Globus pallidus (tissue), 1 donor: ENCODE data around the gene TRPC4AP.
A peak's percentile ranks its signal among the peaks of the same experiment; 100 is the strongest.
"Not testable (repeated sequence)": the region's sequence is repeated elsewhere in the genome, so short reads cannot be mapped to it uniquely, and the experiment has no call there.

Experiments
- DNase-seq: peaks from one replicate; pipeline ENCODE4 v3.0.0-alpha.2; 2015; ENCODE audit warnings: low spot score

The TRPC4AP gene, protein sequence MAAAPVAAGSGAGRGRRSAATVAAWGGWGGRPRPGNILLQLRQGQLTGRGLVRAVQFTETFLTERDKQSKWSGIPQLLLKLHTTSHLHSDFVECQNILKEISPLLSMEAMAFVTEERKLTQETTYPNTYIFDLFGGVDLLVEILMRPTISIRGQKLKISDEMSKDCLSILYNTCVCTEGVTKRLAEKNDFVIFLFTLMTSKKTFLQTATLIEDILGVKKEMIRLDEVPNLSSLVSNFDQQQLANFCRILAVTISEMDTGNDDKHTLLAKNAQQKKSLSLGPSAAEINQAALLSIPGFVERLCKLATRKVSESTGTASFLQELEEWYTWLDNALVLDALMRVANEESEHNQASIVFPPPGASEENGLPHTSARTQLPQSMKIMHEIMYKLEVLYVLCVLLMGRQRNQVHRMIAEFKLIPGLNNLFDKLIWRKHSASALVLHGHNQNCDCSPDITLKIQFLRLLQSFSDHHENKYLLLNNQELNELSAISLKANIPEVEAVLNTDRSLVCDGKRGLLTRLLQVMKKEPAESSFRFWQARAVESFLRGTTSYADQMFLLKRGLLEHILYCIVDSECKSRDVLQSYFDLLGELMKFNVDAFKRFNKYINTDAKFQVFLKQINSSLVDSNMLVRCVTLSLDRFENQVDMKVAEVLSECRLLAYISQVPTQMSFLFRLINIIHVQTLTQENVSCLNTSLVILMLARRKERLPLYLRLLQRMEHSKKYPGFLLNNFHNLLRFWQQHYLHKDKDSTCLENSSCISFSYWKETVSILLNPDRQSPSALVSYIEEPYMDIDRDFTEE

DNA sequence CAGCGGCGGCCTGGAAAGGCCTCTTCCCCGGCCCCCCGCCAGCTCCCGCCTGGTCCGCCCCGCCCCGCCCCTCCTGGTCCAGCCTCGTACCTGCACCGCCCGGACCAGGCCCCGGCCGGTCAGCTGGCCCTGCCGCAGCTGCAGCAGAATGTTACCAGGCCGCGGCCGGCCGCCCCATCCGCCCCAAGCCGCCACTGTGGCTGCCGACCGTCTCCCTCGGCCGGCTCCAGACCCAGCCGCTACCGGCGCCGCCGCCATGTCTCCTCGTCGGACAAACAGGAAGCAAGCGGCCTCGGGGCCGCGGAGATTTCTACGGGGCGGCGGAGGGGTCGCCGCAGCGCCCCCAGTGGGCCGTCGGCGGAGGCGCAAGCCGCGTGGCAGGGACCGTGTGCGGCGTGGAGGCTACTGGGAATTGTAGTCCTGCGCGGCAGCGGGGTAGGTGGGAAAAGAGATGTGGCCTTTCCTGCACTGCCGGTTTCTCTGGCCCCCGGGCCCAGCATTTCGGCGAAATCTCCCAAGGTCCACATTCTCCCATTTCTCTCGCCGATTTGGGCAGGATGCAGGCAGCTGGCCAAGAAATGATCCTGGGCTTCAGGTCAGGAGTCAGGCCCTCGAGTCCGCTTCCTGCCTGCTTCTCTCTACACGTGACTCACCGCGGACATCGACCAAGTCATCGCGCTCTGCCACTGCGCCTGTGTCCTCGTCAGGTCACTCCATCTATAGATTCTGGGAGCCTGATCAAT lies at the start of gene TRPC4AP:
Gene TRPC4AP (minus strand): TSS at position 284 of the 743 bp plus-strand sequence. CDS start 26 bp downstream, at position 258.
- peak; percentile 89 for DNase-seq

DNA sequence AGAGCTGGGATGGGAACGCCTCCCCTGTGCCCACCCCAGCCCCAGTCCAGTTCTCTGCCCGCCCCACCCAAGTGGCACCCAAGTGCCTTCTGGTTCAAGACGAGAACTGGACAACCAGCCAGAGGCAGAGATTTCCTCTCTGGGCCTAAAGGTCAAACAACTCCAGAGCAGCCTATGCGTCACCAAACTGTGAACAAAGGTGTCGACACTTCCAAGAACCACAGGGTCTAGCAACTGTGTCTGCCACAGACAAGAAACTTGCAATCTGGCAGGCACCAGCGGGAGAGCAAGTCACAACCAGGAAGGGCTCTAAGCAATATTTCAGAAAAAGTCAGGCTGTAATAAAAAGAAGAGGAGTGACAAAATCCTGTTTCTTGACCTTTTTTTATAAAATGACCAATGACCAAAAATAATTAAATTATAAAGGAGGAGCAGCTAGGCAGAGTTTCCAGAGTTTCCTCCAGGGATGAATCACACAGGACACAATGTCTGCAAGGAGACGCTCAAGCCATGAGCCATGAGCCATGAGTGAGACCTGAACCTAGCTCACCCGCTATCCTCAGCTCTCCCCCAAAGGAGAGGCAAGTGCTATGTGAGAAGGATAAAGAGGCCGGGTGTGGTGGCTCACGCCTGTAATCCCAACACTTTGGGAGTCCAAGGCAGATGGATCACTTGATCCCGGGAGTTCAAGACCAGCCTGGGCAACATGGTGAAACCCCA lies 43.4 kb upstream of the TRPC4AP start:
- DNase-seq, result no peak

DNA sequence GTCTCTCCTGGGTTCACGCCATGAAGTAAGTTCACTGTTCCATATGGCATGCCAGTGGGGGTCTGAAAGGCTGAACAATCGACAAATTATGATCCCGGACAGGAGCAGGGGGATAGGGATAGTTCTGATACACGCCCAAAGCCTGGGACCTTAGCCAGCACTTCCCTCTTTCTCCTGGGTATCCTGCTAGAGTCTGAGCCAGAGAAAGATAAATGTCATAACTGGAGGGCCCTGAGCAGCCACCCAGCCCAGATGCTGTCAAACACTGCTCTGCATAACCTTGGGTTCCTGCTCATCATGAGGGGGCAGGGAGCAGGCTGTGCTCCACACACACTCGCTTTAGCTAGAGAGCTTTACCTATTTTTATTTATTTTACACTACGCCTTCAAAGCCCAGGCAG lies 42.3 kb upstream of the TRPC4AP start:
- DNase-seq, result no peak

DNA sequence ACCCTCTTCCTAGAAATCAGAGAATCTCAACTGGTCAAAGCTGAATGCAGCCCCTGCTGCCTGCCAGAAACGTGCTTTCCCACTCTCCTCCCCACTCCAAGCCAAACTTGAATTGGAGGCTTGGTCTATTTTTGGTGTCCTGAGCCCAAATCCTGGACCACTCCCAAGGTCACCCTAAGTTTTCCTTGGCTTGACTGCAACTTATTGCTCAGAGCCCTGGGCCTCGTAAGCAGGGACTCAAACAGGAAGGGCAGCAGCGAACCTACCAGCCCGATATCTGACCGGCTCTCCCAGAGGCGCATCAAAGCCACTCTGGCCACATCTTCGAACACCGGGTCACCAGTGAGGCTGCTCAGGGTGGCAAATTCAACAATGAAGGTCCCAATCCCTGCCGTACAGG lies 41.9 kb upstream of the TRPC4AP start:
- DNase-seq, result no peak

DNA sequence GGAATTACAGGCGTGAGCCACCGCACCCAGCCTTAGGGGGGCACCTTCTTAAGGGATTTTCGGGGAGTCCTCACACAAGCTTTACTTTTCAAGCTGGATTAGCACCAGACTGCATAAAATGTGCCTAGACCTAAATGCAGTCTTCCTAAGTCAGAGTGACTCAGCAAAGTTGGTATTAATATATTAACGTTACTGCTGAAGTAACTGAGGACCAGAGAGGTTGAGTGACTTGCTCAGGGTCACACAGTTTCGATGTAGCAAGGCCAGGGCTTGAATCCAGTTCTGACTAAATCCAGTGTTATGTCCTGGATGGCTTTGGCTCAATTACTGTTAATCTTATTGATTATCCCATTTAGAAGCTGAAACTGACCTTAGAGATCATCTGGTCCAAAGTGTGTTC lies 41.1 kb upstream of the TRPC4AP start:
- no peak for DNase-seq

- no peak for DNase-seq
Observed at GRCh38 chr20:35133031-35133430, 40.4 kb upstream of the TRPC4AP start.

GRCh38 chr20:35131934-35132333 lies 39.3 kb upstream of the TRPC4AP start:
- DNase-seq, result no peak

GRCh38 chr20:35129647-35130069 lies 37.1 kb upstream of the TRPC4AP start:
- DNase-seq, result no peak

- DNase-seq, result no peak
Observed at GRCh38 chr20:35125753-35126152, 33.1 kb upstream of the TRPC4AP start.

DNA sequence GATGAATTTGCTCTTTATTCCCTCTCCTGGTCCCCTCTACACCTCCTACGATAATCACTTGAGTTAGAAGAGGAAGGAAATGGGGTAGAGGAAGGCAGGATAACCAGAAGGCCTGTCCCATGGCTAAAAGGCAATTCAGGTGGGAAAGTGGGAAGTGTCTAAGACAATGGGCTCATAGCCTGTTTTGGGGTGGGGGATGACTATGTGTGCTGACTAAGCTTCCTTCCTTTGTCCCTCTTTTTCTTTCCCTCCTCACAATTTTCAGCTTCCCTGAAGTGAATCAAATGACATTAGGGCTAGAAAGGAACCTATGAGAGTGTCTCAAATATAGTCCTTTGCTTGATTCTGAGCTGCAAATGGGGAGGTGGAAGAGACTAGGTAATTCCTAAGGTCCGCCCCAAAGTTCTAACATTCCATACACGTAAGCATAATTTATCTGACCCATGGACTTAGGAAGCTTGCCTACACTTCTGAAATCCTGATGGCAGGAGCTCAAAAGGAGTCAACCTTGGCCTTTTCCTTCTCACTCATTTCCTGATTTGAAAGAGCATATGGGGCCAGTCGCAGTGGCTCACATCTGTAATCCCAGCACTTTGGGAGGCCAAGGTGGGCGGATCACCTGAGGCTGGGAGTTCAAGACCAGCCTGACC lies 30.3 kb upstream of the TRPC4AP start:
- no peak for DNase-seq

DNA sequence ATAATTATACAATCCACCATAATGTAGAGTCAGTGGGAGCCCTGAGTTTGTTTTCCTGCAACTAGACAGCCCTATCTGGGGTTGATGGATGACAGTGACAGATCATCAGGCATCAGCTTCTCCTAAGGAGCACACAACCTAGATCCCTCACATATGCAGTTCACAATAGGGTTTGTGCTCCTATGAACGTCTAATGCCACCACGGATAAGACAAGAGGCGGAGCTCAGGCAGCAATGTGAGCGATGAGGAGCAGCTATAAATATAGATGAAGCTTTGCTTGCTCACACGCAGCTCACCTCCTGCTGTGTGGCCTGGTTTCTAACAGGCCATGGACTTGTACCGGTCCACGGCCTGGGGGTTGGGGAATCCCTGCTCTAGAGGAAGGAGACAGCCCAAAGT lies 28.6 kb upstream of the TRPC4AP start:
- DNase-seq, result no peak

DNA sequence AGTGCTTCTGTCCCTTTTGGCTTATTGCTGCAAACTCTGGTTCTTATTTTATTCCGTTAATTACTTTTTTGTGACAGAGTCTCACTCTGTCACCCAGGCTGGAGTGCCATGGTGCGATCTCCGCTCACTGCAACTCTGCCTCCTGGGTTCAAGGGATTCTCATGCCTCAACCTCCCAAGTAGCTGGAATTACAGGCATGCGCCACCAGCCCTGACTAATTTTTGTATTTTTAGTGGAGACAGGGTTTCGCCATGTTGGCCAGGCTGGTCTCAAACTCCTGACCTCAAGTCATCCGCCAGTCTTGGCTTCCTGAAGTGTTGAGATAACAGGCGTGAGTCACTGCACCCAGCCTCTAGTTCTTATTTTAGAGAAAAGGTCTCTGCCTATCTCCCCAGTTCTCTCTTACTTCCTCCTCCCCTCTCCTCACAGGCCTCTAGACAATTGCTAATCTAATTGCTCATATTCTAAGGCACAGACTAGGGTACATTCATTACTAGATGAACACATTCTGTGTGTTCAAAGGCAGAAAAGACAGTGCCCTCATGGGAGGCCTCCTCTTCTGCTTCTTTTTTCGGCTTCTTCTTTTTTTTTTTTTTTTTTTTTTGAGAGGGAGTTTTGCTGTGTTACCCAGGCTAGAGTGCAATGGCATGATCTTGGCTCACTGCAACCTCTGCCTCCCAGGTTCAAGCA lies 27.6 kb upstream of the TRPC4AP start:
- DNase-seq, result no peak

- DNase-seq, result no peak
Observed at GRCh38 chr20:35117629-35118028, 25.0 kb upstream of the TRPC4AP start.

GRCh38 chr20:35117196-35117595 lies 24.6 kb upstream of the TRPC4AP start:
- no peak for DNase-seq

DNA sequence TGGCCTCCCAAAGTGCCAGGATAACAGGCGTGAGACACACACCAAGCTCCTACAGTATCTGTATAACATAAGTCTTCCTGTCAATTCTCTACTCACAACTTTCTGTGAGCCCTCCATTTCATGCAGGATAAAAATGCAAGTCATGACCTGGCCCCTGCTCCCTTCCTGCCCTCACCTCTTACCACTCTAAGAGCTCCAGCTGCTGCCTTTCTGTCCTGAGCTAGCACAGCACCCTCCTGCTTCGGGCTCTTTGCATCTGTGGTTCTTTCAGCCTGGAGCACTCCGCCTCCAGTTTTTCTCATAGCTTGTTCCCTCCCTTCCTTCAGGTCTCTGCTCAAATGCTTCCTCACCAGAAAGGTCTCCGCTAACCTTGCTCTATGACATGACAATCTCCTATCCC lies 23.7 kb upstream of the TRPC4AP start:
- no peak for DNase-seq

GRCh38 chr20:35115606-35116005 lies 23.0 kb upstream of the TRPC4AP start:
- DNase-seq, result no peak

- DNase-seq, result not testable (repeated sequence)
Observed at GRCh38 chr20:35112276-35112675, 19.7 kb upstream of the TRPC4AP start.

- DNase-seq, result no peak
Observed at GRCh38 chr20:35111141-35111888, 18.7 kb upstream of the TRPC4AP start.

- DNase-seq, result no peak
Observed at GRCh38 chr20:35108921-35109320, 16.3 kb upstream of the TRPC4AP start.

DNA sequence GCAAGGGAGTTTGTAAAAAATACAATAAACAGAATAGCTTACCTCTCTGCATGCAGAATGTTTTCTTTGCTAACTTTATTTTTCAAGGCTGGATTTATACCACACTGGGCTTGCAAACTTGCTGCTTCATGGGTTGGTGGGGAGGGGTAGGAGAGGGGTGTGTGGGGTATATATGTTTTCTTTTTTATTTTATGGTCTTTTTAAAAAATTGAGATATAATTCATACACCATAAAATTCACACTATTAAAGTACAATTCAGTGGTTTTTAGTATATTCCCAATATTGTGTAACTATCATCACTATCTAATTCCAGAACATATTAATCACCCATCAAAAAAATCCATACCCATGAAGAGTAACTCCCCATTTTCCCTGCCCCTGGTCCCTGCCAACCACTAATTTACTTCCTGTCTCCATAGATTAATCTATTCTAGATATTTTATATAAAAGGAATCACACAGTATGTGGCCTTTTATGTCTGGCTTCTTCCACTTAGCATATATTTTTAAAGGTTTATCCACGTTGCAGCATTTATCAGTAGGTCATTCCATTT lies 14.3 kb upstream of the TRPC4AP start:
- DNase-seq, result no peak
